ENCODE results near the gene ILDR2.
A peak's percentile ranks its signal among the peaks of the same experiment; 100 is the strongest.
"Not testable (repeated sequence)": the region's sequence is repeated elsewhere in the genome, so short reads cannot be mapped to it uniquely, and the experiment has no call there.

The ILDR2 gene

DNA sequence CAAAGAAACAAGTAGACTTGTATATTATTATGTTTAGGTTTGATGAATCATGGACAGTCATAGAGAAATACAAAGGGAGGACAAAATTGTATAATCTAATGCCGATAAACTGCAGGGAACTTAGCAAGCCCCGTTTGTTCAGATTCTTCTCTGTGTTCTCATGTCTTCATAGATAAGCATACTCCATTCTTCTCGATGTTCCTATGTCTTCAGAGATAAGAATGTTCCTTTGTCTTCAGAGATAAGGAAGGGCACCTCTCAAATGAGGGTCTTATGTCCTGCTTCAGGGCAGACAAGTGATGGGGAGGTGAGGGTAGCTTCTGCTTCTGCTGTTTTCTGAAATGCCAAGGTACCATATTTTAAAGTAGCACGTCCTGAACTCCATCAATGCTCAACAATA, 79.6 kb downstream of the ILDR2 start:
- TF ChIP-seq, protein P1, sequence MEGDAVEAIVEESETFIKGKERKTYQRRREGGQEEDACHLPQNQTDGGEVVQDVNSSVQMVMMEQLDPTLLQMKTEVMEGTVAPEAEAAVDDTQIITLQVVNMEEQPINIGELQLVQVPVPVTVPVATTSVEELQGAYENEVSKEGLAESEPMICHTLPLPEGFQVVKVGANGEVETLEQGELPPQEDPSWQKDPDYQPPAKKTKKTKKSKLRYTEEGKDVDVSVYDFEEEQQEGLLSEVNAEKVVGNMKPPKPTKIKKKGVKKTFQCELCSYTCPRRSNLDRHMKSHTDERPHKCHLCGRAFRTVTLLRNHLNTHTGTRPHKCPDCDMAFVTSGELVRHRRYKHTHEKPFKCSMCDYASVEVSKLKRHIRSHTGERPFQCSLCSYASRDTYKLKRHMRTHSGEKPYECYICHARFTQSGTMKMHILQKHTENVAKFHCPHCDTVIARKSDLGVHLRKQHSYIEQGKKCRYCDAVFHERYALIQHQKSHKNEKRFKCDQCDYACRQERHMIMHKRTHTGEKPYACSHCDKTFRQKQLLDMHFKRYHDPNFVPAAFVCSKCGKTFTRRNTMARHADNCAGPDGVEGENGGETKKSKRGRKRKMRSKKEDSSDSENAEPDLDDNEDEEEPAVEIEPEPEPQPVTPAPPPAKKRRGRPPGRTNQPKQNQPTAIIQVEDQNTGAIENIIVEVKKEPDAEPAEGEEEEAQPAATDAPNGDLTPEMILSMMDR (conservative IDR thresholded peaks at IDR 0.05; ENCODE audit: low read depth, low read length) = no peak
- no peak overlapping the region for H3K4me3 ChIP-seq (ENCODE audit: low read length)
- DNase-seq (ENCODE audit: low read depth) = no peak

DNA sequence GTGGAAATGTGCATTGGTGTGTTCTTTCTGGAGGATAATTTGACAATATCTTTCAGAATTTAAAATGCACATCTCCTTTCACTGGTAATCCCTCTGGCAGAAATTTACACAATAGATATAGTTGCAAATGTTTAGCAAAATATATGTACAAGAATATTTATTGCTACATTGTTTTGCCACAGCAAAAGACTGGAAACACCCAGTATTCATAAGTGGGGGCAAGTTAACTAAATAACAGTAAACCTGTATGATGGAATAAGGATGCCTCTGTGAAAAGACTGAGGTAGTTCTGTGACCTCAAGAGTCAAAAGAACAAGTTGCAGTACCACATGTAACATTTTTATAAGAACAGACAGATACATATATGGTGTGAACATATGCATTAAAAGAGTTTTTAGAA, 85.6 kb downstream of the ILDR2 start:
- no peak overlapping the region for H3K4me3 ChIP-seq (ENCODE audit: low read length)
- TF ChIP-seq, protein P1 (conservative IDR thresholded peaks at IDR 0.05; ENCODE audit: low read depth, low read length) = no peak
- no peak for DNase-seq (ENCODE audit: low read depth)

DNA sequence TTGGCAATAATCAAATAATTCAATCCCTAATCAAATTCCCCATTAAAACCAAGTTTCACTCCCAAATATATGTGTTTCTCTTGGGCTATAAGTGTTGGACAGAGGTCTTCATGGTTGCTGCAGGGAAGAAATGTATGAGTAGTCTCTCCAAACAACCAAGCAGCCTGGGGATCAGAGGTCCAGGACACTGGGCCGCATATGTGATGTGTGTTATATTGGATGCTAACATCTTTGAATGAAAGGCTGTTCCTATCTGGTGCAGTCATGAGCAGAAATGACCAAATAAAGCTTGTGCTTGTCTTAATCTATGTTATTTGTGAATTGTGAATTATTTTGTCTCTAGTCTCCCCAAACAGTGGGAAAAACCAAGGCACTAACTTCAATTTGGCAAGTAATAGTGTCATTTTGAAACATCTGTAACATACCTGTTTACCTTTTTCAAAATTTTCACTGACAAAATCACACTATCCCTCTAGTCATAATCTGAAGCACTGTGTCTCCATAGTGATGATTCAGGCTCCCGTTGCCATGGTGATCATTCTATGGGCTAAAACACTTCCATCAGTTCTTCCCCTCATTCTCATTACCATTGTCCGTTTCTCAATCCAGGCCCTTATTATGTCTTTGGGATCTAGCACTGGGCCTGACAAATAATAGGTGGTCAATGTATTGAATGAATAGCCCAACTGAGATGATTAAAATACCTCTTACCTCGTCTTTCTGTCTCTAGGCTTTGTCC, 86.8 kb downstream of the ILDR2 start:
- TF ChIP-seq, protein P1 (conservative IDR thresholded peaks at IDR 0.05; ENCODE audit: low read depth, low read length) = no peak
- DNase-seq (ENCODE audit: low read depth) = no peak
- no peak overlapping the region for H3K4me3 ChIP-seq (ENCODE audit: low read length)

DNA sequence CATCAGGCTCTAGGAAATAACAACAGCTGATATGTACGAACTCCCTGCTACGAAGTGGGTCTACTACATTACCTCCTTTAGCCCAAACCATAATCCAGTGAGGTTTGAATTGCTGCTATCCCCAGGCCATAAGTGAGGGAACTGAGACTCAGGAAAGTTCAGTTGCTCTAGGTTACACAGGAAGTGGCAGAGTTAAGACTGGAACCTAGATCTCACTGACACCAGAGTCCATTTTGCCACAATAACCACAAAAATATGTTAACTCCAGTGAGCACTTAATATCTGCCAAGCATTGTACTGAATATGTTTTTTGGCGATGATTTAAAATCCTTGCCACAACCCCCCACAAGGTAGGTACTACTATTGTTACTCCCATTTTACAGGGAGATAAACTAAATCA, 90.4 kb downstream of the ILDR2 start:
- DNase-seq (ENCODE audit: low read depth) = no peak
- TF ChIP-seq, protein P1 (conservative IDR thresholded peaks at IDR 0.05; ENCODE audit: low read depth, low read length) = no peak
- no peak overlapping the region for H3K4me3 ChIP-seq (ENCODE audit: low read length)

DNA sequence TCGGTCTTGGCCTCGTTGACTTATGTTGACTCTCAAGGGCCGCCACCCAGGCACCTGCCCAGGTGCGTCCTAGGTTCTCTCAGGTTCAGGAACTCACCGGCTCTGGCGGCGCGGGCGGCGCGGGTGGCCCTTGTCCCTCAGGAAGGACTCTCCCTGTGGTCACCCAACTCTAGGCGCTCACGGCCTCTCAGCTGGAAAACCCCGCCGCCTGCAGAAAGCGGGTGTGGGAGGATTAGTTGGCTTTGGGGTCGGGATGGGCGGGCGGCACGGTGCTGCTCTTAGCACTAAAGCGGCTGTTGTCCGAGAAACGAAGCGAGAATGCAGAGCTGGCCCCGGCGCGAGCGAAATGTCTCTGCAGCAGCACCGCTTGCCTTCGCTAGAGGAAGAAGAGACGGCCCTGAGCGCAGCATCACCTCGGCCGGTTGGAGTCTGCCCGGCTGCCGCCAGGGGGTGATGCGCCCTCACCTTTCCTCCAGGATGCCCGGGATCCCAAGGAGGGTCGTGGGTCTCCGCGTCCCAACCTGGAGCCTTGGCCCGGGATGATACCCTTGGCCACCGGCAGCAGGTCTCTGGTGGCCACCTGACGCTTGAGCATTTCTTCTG, 91.2 kb downstream of the ILDR2 start:
- TF ChIP-seq, protein P1 (conservative IDR thresholded peaks at IDR 0.05; ENCODE audit: low read depth, low read length) = peak; percentile 86
- DNase-seq (ENCODE audit: low read depth) = no peak
- H3K4me3 ChIP-seq (ENCODE audit: low read length) = peak overlapping the region; percentile 12

DNA sequence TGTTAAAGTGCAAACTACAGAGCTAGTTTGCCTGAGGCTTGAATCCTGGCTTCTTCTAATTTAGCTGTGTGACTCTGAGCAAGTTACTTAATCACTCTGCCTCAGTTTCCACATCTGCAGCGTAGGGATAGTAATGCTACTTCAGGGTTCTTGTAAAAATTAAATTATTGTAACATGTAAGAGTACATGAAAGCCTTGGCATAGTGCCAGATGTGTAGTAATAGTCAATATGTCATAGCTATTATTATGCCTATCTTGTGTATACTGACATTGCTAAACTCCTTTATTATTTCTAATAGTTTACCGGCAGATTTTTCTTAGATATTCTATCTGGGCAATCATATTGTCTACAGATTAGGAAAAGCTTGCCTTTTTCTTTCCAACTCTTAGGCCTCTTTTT, 92.4 kb downstream of the ILDR2 start:
- no peak overlapping the region for H3K4me3 ChIP-seq (ENCODE audit: low read length)
- DNase-seq (ENCODE audit: low read depth) = no peak
- TF ChIP-seq, protein P1 (conservative IDR thresholded peaks at IDR 0.05; ENCODE audit: low read depth, low read length) = no peak

DNA sequence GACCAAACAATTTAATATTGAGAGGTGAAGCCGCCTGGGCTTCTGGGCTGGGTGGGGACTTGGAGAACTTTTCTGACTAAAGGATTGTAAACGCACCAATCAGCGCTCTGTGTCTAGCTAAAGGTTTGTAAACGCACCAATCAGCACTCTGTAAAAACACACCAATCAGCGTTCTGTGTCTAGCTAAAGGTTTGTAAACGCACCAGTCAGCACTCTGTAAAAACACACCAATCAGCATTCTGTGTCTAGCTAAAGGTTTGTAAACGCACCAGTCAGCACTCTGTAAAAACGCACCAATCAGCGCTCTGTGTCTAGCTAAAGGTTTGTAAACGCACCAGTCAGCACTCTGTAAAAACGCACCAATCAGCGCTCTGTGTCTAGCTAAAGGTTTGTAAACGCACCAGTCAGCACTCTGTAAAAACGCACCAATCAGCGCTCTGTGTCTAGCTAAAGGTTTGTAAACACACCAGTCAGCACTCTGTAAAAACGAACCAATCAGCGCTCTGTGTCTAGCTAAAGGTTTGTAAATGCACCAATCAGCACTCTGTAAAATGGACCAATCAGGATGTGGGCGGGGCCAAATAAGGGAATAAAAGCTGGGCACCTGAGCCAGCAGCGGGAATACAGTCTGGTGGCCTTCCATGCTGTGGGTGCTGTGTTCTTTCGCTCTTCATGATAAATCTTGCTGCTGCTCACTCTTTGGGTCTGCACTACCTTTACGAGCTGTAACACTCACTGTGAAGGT, 97.0 kb downstream of the ILDR2 start:
- DNase-seq (ENCODE audit: low read depth); H3K4me3 ChIP-seq (ENCODE audit: low read length): not testable (repeated sequence)
